Activated CD4-positive, alpha-beta T cell treated with anti-CD3 and anti-CD28 coated beads, Interleukin-2, Interleukin-4, amounts not matched to agents 100 ng/mL and 50 ng/mL, durations not matched to agents 16 hours and 8 hours (primary cell): Measurements from ENCODE around the gene ID1.
"Not testable (repeated sequence)": the region's sequence is repeated elsewhere in the genome, so short reads cannot be mapped to it uniquely, and the experiment has no call there.

ENCODE experiments used
- DNase-seq: peaks from one replicate; pipeline ENCODE4 v3.0.0-alpha.2; 2020; ENCODE audit warnings: low spot score

Gene ID1

GRCh38 chr20:31573555-31574321, 31.4 kb upstream of the ID1 start:
- DNase-seq, result no peak

GRCh38 chr20:31574986-31575385, 30.1 kb upstream of the ID1 start:
- not testable (repeated sequence) for DNase-seq

- no peak for DNase-seq
Measured at GRCh38 chr20:31576751-31577150, 28.3 kb upstream of the ID1 start.

- no peak for DNase-seq
Measured at GRCh38 chr20:31577194-31577593, 27.9 kb upstream of the ID1 start.

- DNase-seq, result no peak
Measured at GRCh38 chr20:31578448-31579138, 26.5 kb upstream of the ID1 start.

GRCh38 chr20:31579245-31579644, 25.8 kb upstream of the ID1 start:
- no peak for DNase-seq

GRCh38 chr20:31579941-31580651, 25.0 kb upstream of the ID1 start:
- DNase-seq, result not testable (repeated sequence)

- DNase-seq, result no peak
Measured at GRCh38 chr20:31580706-31581105, 24.4 kb upstream of the ID1 start.

GRCh38 chr20:31581391-31581790, 23.7 kb upstream of the ID1 start:
- DNase-seq, result no peak

- no peak for DNase-seq
Measured at GRCh38 chr20:31587545-31588389, 17.3 kb upstream of the ID1 start.

- DNase-seq, result no peak
Measured at GRCh38 chr20:31590717-31591225, 14.3 kb upstream of the ID1 start.

- peak; percentile 25 for DNase-seq
Measured at GRCh38 chr20:31593221-31594001, 11.7 kb upstream of the ID1 start.

- no peak for DNase-seq
Measured at GRCh38 chr20:31594002-31594557, 11.0 kb upstream of the ID1 start.

GRCh38 chr20:31594558-31595379, 10.3 kb upstream of the ID1 start:
- no peak for DNase-seq

- DNase-seq, result no peak
Measured at GRCh38 chr20:31595380-31595653, 9.8 kb upstream of the ID1 start.

GRCh38 chr20:31595654-31596411, 9.3 kb upstream of the ID1 start:
- DNase-seq, result no peak

GRCh38 chr20:31596412-31596715, 8.7 kb upstream of the ID1 start:
- not testable (repeated sequence) for DNase-seq

GRCh38 chr20:31596831-31597480, 8.1 kb upstream of the ID1 start:
- DNase-seq, result no peak

- no peak for DNase-seq
Measured at GRCh38 chr20:31597481-31597855, 7.6 kb upstream of the ID1 start.
